ENCODE measurements around the gene EIF3L. TPM values are rescaled to one million over a fixed set of nuclear protein-coding genes. Genes with fewer than 3 reads are reported as not detected.

EIF3L gene
- total RNA-seq, 1 donor from 2014 or later, result 732 TPM

DNA sequence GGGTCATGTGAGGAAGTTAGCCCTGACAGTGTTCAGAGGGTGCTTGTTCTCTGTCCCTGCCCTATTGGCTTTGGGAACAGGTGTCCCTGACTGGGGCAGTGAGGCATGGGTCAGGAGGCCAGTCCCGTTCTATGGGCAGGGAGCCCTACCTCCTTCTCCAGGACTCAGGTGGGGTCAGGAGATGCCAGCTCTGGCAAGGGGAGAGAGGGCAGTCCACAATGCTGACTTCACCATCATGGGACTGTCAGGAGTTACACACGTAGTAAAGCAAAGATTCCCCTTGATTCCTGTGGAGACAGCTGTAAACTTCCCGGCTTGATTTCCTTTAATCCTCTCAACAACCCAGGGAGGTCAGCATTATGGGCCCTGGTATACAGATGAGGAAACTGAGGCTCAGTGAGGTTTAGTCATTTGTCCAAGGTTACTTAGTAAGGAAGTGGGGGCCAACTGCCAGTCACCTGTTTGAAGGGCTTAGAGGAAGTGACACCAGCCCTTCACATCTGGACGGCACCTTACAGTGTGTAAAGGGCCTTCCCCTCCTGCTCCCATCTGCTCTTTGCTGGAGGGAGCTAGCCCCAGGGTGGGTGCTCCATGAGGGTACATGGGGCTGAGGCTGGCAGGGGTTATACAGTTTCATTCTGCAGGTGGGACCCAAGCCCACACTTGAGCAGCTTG lies 68.8 kb downstream of the EIF3L start:
- no peak overlapping the region for H3K4me3 Mint-ChIP-seq (ENCODE audit: unreplicated experiment)
- peaks cover 3% of the 10 kb centered on the region for H3K27me3 Mint-ChIP-seq (ENCODE audit: unreplicated experiment)
- TF ChIP-seq, protein P1, sequence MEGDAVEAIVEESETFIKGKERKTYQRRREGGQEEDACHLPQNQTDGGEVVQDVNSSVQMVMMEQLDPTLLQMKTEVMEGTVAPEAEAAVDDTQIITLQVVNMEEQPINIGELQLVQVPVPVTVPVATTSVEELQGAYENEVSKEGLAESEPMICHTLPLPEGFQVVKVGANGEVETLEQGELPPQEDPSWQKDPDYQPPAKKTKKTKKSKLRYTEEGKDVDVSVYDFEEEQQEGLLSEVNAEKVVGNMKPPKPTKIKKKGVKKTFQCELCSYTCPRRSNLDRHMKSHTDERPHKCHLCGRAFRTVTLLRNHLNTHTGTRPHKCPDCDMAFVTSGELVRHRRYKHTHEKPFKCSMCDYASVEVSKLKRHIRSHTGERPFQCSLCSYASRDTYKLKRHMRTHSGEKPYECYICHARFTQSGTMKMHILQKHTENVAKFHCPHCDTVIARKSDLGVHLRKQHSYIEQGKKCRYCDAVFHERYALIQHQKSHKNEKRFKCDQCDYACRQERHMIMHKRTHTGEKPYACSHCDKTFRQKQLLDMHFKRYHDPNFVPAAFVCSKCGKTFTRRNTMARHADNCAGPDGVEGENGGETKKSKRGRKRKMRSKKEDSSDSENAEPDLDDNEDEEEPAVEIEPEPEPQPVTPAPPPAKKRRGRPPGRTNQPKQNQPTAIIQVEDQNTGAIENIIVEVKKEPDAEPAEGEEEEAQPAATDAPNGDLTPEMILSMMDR (IDR thresholded peaks at IDR 0.05; ENCODE audit: unreplicated experiment), result no peak
- H3K36me3 Mint-ChIP-seq (ENCODE audit: low read depth, unreplicated experiment), result peaks cover 25% of the 10 kb centered on the region
- H3K4me1 Mint-ChIP-seq (ENCODE audit: unreplicated experiment), result peaks cover 18% of the 10 kb centered on the region
- H3K9me3 Mint-ChIP-seq (ENCODE audit: unreplicated experiment), result no peaks in the 10 kb centered on the region
- peak overlapping the region; percentile 24 for H3K27ac Mint-ChIP-seq (ENCODE audit: unreplicated experiment)
- no peak for DNase-seq (ENCODE audit: low spot score)

DNA sequence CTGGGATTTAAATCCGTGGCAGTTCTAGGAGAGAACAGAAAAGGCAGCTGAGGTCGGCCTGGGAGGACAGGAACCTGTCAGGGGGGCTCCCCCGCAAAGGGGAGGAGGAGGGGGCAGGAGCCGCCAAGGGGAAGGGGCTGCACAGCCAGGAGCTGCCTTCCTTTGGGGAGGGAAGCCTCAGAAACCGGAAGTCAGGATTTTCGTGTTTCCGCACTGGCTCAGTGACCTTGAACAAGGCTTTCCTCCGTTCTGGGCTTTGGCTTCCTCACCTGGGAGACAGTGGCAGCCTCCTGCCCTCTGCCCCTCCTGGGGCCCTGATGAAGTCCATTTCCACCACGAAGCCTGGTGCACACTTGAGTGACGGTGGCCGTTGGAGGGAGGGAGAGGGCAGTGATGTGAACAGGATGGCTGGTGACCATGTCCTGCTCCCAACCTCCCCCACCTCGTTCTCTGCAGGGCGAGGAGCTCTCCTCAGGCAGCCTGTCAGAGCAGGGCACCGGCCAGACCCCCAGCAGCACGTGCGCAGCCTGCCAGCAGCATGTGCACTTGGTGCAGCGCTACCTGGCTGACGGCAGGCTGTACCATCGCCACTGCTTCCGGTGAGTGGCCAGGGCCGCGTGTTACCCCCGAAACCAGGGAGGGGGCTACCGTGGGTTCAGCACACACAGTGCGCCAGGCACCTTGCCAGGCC lies 69.5 kb downstream of the EIF3L start:
- H3K9me3 Mint-ChIP-seq (ENCODE audit: unreplicated experiment), result no peaks in the 10 kb centered on the region
- H3K4me1 Mint-ChIP-seq (ENCODE audit: unreplicated experiment), result peaks cover 14% of the 10 kb centered on the region
- no peak overlapping the region for H3K4me3 Mint-ChIP-seq (ENCODE audit: unreplicated experiment)
- H3K27ac Mint-ChIP-seq (ENCODE audit: unreplicated experiment), result no peak overlapping the region
- peaks cover 30% of the 10 kb centered on the region for H3K36me3 Mint-ChIP-seq (ENCODE audit: low read depth, unreplicated experiment)
- H3K27me3 Mint-ChIP-seq (ENCODE audit: unreplicated experiment), result peaks cover 3% of the 10 kb centered on the region
- TF ChIP-seq, protein P1 (IDR thresholded peaks at IDR 0.05; ENCODE audit: unreplicated experiment), result no peak
- DNase-seq (ENCODE audit: low spot score), result peak; percentile 39

DNA sequence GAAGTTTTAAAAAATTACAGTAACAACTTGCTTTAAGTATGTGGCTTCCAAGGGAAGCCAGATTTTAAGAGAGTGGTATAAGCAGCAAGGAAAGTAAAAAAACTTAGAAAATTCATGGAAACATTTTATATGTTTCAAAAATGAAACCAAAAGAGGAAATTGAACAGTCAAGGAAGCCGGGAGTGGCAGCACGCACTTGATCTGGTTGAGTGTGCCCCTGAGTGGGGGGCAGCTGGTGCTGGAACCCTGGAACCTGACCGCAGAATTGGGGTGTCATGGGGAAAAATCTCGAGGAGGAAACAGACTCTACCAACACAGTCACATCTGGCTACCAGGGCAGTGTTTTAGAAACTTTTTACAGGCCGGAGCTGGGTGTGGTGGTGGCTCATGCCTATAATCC lies 70.9 kb downstream of the EIF3L start:
- Mint-ChIP-seq H3K4me3 (ENCODE audit: unreplicated experiment) (peak overlapping the region; percentile 19), H3K4me1 (ENCODE audit: unreplicated experiment) (peaks cover 14% of the 10 kb centered on the region), H3K27ac (ENCODE audit: unreplicated experiment) (no peak overlapping the region), H3K36me3 (ENCODE audit: low read depth, unreplicated experiment) (peaks cover 35% of the 10 kb centered on the region), H3K9me3 (ENCODE audit: unreplicated experiment) (no peaks in the 10 kb centered on the region), H3K27me3 (ENCODE audit: unreplicated experiment) (peaks cover 1% of the 10 kb centered on the region)
- TF ChIP-seq, protein P1 (IDR thresholded peaks at IDR 0.05; ENCODE audit: unreplicated experiment), result no peak
- DNase-seq (ENCODE audit: low spot score), result no peak

DNA sequence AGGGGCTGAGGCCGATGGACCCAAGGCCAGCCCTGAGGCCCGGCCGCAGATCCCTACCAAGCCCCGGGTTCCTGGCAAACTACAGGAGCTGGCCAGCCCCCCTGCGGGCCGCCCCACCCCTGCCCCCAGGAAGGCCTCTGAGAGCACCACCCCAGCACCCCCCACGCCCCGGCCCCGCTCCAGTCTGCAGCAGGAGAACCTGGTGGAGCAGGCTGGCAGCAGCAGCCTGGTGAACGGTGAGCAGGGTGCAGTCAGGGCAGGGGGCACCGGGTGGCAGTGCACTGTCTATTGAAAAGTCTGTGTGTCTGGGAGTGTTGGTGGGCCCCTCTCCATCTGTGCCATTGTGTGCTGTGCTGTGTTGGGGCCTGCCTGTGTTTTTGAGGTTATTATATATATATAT lies 73.0 kb downstream of the EIF3L start:
- peaks cover 9% of the 10 kb centered on the region for H3K4me1 Mint-ChIP-seq (ENCODE audit: unreplicated experiment)
- H3K9me3 Mint-ChIP-seq (ENCODE audit: unreplicated experiment), result no peaks in the 10 kb centered on the region
- TF ChIP-seq, protein P1 (IDR thresholded peaks at IDR 0.05; ENCODE audit: unreplicated experiment), result no peak
- peaks cover 27% of the 10 kb centered on the region for H3K36me3 Mint-ChIP-seq (ENCODE audit: low read depth, unreplicated experiment)
- H3K4me3 Mint-ChIP-seq (ENCODE audit: unreplicated experiment), result no peak overlapping the region
- DNase-seq (ENCODE audit: low spot score), result no peak
- peaks cover 3% of the 10 kb centered on the region for H3K27me3 Mint-ChIP-seq (ENCODE audit: unreplicated experiment)
- H3K27ac Mint-ChIP-seq (ENCODE audit: unreplicated experiment), result no peak overlapping the region

DNA sequence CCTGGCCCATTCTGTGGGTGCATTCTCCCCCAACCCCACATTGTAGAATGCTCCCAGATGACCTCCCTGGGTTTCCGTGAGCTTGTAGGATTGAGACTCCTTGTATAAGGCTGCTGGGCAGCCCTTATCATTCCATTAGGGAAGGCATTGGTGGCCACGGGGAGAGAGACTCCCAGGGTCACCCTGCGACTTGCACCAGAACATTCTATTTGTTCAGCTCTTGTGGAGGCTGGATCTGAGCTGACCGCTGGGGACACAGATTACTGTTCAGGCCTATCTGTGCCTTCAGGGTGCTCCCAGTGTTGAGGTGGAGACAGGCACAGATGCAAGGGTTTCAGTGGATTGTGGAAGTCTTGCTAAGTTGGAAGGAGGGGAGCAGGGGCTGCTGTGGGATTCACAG lies 74.7 kb downstream of the EIF3L start:
- Mint-ChIP-seq H3K4me1 (ENCODE audit: unreplicated experiment) (peaks cover 3% of the 10 kb centered on the region), H3K9me3 (ENCODE audit: unreplicated experiment) (no peaks in the 10 kb centered on the region), H3K36me3 (ENCODE audit: low read depth, unreplicated experiment) (peaks cover 26% of the 10 kb centered on the region), H3K4me3 (ENCODE audit: unreplicated experiment) (peak overlapping the region; percentile 79), H3K27me3 (ENCODE audit: unreplicated experiment) (peaks cover 7% of the 10 kb centered on the region), H3K27ac (ENCODE audit: unreplicated experiment) (peak overlapping the region; percentile 53)
- TF ChIP-seq, protein P1 (IDR thresholded peaks at IDR 0.05; ENCODE audit: unreplicated experiment), result no peak
- no peak for DNase-seq (ENCODE audit: low spot score)
